HG03095 (cell line): ENCODE data around the gene PNPLA2.
A peak's percentile ranks its signal among the peaks of the same experiment; 100 is the strongest.

Source experiments
- ATAC-seq: cut with Tn5 transposase; IDR thresholded peaks from one replicate; pipeline ENCODE4 v1.9.1; 2021; ENCODE audit warnings: moderate library complexity; ENCODE audit not compliant: unreplicated experiment

The PNPLA2 gene

GRCh38 chr11:813456-814096, 5.1 kb upstream of the PNPLA2 start:
- no peak for ATAC-seq

GRCh38 chr11:815675-816432, 2.9 kb upstream of the PNPLA2 start:
- ATAC-seq, result no peak

- ATAC-seq, result no peak
These were observed 2.3 kb upstream of the PNPLA2 start for GRCh38 chr11:816433-816779.

- peak; percentile 49 for ATAC-seq
These were observed 616 bp downstream of the PNPLA2 start for GRCh38 chr11:819129-819931.

GRCh38 chr11:819943-820649, 1.4 kb downstream of the PNPLA2 start:
- peak; percentile 44 for ATAC-seq

- no peak for ATAC-seq
These were observed 2.2 kb downstream of the PNPLA2 start for GRCh38 chr11:820655-821511.

GRCh38 chr11:821512-822371, 3.0 kb downstream of the PNPLA2 start:
- no peak for ATAC-seq

GRCh38 chr11:823441-824291, 5.0 kb downstream of the PNPLA2 start:
- no peak for ATAC-seq

- no peak for ATAC-seq
These were observed 5.7 kb downstream of the PNPLA2 start for GRCh38 chr11:824292-824880.

- no peak for ATAC-seq
These were observed 6.2 kb downstream of the PNPLA2 start for GRCh38 chr11:824942-825341.

GRCh38 chr11:825366-826226, 6.9 kb downstream of the PNPLA2 start:
- no peak for ATAC-seq

GRCh38 chr11:826227-826621, 7.5 kb downstream of the PNPLA2 start:
- ATAC-seq, result no peak

GRCh38 chr11:826836-827145, 8.1 kb downstream of the PNPLA2 start:
- peak; percentile 0 for ATAC-seq

- peak; percentile 36 for ATAC-seq
These were observed 8.6 kb downstream of the PNPLA2 start for GRCh38 chr11:827146-827896.

- no peak for ATAC-seq
These were observed 9.1 kb downstream of the PNPLA2 start, which contains the start of gene CRACR2B for GRCh38 chr11:827897-828192. CRACR2B (plus strand) TSS chr11:827919; CDS start chr11:828608, 689 bp downstream.

- no peak for ATAC-seq
These were observed 9.9 kb downstream of the PNPLA2 start for GRCh38 chr11:828506-829175.
